ENCODE results near the gene GPC5. TPM values are rescaled to one million over a fixed set of nuclear protein-coding genes. Genes with fewer than 3 reads are reported as not detected.

GPC5 gene
- total RNA-seq, 1 experiment from 2014 or later = 0.26 TPM

DNA sequence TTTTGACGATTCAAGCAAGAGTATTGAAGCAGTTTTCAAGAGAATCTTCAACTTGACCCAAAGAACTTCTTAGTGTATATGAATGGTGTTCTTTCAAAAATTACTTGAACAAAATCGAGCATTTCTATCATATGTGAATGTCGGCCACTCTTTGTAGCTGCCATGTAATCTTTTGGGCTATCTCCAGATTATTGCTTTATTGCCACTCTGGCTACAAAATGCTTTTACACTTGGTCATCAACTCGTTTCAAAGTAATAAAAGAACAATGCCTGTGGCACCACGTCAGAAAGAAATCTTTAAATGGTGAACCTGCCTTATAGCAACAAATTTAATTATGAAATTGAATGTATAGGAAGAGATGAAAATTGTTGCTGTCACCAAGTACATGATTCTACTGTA, 834.5 kb downstream of the GPC5 start:
- BruUV-seq (replicated peaks) = no TSS peak
- H3K4me1 ChIP-seq (ENCODE audit: control insufficient read depth, insufficient read depth, low read length) = no peaks in the 10 kb centered on the region
- H3K27ac ChIP-seq (ENCODE audit: low read length) = no peak overlapping the region
- no peaks in the 10 kb centered on the region for H3K9me3 ChIP-seq (ENCODE audit: control insufficient read depth, insufficient read depth, low read depth, low read length)
- no peaks in the 10 kb centered on the region for H3K27me3 ChIP-seq (ENCODE audit: control insufficient read depth, insufficient read depth, low read length)
- DNase-seq (ENCODE audit: low read depth, low spot score) (no peak), ATAC-seq (no peak)
- in situ Hi-C loops (cut with HindIII; ENCODE audit: low pct_unique_long_range_greater_than_20kb, low sequenced_read_pairs) = no loop called here
- H3K4me3 ChIP-seq (ENCODE audit: low read depth in 2 of 2, low read length in 2 of 2) = no peak overlapping the region
- CTCF ChIA-PET = no interaction called here
- intact Hi-C loops (cut with micrococcal nuclease; ENCODE audit: unreplicated experiment) = no loop called here
- TF ChIP-seq TCF7L2 (IDR thresholded peaks at IDR 0.05; ENCODE audit: low read depth, low read length) = no peak
- no peak for TF ChIP-seq SIN3A (IDR thresholded peaks at IDR 0.05; ENCODE audit: borderline replicate concordance, insufficient read depth, low read depth, low read length)
- TF ChIP-seq, protein P1, sequence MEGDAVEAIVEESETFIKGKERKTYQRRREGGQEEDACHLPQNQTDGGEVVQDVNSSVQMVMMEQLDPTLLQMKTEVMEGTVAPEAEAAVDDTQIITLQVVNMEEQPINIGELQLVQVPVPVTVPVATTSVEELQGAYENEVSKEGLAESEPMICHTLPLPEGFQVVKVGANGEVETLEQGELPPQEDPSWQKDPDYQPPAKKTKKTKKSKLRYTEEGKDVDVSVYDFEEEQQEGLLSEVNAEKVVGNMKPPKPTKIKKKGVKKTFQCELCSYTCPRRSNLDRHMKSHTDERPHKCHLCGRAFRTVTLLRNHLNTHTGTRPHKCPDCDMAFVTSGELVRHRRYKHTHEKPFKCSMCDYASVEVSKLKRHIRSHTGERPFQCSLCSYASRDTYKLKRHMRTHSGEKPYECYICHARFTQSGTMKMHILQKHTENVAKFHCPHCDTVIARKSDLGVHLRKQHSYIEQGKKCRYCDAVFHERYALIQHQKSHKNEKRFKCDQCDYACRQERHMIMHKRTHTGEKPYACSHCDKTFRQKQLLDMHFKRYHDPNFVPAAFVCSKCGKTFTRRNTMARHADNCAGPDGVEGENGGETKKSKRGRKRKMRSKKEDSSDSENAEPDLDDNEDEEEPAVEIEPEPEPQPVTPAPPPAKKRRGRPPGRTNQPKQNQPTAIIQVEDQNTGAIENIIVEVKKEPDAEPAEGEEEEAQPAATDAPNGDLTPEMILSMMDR (IDR thresholded peaks at IDR 0.05) = no peak
- TF ChIP-seq POLR2AphosphoS5 (IDR thresholded peaks at IDR 0.05; ENCODE audit: low read depth, low read length) = no peak
- TF ChIP-seq, protein P2, sequence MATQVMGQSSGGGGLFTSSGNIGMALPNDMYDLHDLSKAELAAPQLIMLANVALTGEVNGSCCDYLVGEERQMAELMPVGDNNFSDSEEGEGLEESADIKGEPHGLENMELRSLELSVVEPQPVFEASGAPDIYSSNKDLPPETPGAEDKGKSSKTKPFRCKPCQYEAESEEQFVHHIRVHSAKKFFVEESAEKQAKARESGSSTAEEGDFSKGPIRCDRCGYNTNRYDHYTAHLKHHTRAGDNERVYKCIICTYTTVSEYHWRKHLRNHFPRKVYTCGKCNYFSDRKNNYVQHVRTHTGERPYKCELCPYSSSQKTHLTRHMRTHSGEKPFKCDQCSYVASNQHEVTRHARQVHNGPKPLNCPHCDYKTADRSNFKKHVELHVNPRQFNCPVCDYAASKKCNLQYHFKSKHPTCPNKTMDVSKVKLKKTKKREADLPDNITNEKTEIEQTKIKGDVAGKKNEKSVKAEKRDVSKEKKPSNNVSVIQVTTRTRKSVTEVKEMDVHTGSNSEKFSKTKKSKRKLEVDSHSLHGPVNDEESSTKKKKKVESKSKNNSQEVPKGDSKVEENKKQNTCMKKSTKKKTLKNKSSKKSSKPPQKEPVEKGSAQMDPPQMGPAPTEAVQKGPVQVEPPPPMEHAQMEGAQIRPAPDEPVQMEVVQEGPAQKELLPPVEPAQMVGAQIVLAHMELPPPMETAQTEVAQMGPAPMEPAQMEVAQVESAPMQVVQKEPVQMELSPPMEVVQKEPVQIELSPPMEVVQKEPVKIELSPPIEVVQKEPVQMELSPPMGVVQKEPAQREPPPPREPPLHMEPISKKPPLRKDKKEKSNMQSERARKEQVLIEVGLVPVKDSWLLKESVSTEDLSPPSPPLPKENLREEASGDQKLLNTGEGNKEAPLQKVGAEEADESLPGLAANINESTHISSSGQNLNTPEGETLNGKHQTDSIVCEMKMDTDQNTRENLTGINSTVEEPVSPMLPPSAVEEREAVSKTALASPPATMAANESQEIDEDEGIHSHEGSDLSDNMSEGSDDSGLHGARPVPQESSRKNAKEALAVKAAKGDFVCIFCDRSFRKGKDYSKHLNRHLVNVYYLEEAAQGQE (IDR thresholded peaks at IDR 0.05; ENCODE audit: insufficient read depth in 1 of 2, low read depth in 2 of 2, low read length in 1 of 2) = no peak
- H3K36me3 ChIP-seq (ENCODE audit: control insufficient read depth, insufficient read depth, low read length) = no peaks in the 10 kb centered on the region
- POLR2A ChIA-PET = no interaction called here

DNA sequence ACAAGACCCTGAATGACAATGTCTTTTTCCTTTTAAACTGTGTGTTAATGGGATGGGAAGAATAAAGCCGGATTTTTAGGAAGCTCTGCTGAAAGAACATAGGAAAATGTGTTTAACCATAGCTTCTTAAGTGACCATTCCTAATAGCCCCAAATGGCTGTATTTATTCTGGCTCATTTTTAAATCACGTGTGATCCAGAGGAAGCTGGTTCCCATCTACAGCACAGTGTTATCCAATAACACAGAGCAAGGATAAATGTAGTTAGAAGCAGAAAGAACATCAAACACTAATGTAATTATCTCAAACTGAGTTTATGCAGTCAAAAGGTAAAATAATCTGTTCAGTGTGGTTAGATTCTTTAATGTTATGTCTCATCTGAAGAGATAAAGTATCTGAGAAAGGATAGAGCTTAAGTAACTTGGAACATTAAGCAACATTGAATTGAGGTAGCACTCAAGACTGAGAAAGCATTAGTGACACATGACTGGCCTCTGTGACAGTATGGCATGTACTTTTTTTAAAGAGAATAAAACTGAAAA, 853.3 kb downstream of the GPC5 start:
- Histone ChIP-seq H3K27ac (ENCODE audit: low read length) (no peak overlapping the region), H3K4me3 (ENCODE audit: low read depth in 2 of 2, low read length in 2 of 2) (no peak overlapping the region), H3K36me3 (ENCODE audit: control insufficient read depth, insufficient read depth, low read length) (no peaks in the 10 kb centered on the region), H3K4me1 (ENCODE audit: control insufficient read depth, insufficient read depth, low read length) (no peaks in the 10 kb centered on the region), H3K27me3 (ENCODE audit: control insufficient read depth, insufficient read depth, low read length) (no peaks in the 10 kb centered on the region), H3K9me3 (ENCODE audit: control insufficient read depth, insufficient read depth, low read depth, low read length) (no peaks in the 10 kb centered on the region)
- no TSS peak for BruUV-seq (replicated peaks)
- intact Hi-C loops (cut with micrococcal nuclease; ENCODE audit: unreplicated experiment) (no loop called here), in situ Hi-C loops (cut with HindIII; ENCODE audit: low pct_unique_long_range_greater_than_20kb, low sequenced_read_pairs) (no loop called here)
- no peak for TF ChIP-seq POLR2AphosphoS5 (IDR thresholded peaks at IDR 0.05; ENCODE audit: low read depth, low read length)
- no peak for TF ChIP-seq SIN3A (IDR thresholded peaks at IDR 0.05; ENCODE audit: borderline replicate concordance, insufficient read depth, low read depth, low read length)
- TF ChIP-seq, protein P1 (IDR thresholded peaks at IDR 0.05) = no peak
- TF ChIP-seq TCF7L2 (IDR thresholded peaks at IDR 0.05; ENCODE audit: low read depth, low read length) = no peak
- no peak for ATAC-seq
- no peak for DNase-seq (ENCODE audit: low read depth, low spot score)
- ChIA-PET POLR2A (no interaction called here), CTCF (no interaction called here)
